AG09309 (cell line): ENCODE results near the gene COA8.

ENCODE experiments used
- DNase-seq: peaks from one replicate; pipeline ENCODE4 v3.0.0-alpha.2; 2010; ENCODE audit warnings: low read depth
- H3K4me3 ChIP-seq: 2 replicates; pipeline ENCODE4 v1.5.1; 2011; ENCODE audit warnings: mild to moderate bottlenecking, low read depth, low read length, moderate library complexity; ENCODE audit not compliant: control insufficient read depth
- CTCF ChIP-seq: IDR thresholded peaks from 2 replicates; pipeline ENCODE4 v1.5.1; 2011; ENCODE audit warnings: mild to moderate bottlenecking, low read depth, low read length, inconsistent platforms; ENCODE audit not compliant: insufficient read depth, control insufficient read depth; ENCODE audit errors: missing control alignments

COA8 gene

DNA sequence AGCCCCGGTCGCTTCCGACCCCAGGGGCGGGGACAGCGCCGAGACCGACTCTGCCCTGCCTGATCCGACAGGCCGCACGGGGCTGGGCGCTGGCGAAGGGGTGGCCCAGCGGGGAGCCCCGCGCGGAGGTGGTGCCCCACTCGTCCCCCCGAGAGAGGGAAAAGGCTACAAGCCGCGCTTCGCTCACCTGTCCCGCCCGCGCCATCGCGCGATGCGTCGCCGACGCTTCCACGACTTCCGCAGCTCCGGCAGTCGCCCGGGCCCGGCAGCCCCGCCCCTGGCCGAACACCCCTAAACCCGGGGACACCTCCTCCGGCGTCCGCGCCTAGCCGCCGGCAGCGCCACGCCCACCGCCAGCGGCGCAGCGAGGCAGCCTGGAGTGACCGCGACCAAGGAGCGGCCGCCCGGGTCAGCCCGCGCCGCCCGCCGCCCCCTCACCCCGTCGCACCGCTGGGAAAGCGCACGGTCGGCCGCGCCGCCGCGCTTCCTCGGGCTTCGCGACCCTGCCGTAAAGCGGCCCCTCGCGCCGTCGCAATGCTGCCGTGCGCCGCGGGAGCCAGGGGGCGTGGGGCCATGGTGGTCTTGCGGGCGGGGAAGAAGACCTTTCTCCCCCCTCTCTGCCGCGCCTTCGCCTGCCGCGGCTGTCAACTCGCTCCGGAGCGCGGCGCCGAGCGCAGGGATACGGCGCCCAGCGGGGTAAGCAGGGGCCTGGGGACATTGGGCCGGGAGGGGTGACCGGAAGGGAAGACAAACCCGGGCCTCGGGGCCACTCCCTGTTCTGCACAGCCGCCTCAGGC, at the start of gene COA8, which contains the start of gene BAG5:
Gene COA8, plus strand, starts transcription at position 532 of the 797 bp plus-strand sequence. Its CDS starts 42 bp downstream, at position 574.
Gene BAG5, minus strand, starts transcription at position 229 of the 797 bp plus-strand sequence. CDS start 1,493 bp downstream, outside the sequence.
- TF ChIP-seq CTCF: no peak
- DNase-seq: no peak
- H3K4me3 ChIP-seq: peak within 1 kb of the TSS; percentile 88

GRCh38 chr14:103514596-103515421, 48.0 kb upstream of the COA8 start:
- no peak for TF ChIP-seq CTCF
- no peak for DNase-seq
- no peak overlapping the region for H3K4me3 ChIP-seq

GRCh38 chr14:103516426-103517173, 46.2 kb upstream of the COA8 start:
- no peak for DNase-seq
- H3K4me3 ChIP-seq: no peak overlapping the region
- TF ChIP-seq CTCF: no peak

DNA sequence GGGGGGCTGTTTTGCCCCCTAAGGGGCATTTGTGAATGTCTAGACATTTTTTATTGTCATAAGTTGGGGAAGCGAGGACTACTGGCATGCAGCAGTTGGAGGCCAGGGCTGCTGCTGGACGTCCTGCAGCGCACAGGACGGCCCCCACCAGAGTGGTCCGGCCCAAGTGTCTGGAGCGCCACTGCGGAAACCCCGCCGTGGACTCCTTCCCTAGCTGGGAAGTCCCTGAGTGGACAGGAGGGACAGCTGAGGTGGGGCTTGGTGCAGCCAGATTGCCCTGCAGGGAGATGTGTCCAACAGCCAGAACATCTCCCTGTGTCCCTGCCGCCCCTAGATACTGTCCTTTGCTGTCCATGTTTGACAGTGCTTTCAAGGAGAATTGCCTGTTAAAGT, 45.6 kb upstream of the COA8 start:
- no peak overlapping the region for H3K4me3 ChIP-seq
- TF ChIP-seq CTCF: no peak
- no peak for DNase-seq

DNA sequence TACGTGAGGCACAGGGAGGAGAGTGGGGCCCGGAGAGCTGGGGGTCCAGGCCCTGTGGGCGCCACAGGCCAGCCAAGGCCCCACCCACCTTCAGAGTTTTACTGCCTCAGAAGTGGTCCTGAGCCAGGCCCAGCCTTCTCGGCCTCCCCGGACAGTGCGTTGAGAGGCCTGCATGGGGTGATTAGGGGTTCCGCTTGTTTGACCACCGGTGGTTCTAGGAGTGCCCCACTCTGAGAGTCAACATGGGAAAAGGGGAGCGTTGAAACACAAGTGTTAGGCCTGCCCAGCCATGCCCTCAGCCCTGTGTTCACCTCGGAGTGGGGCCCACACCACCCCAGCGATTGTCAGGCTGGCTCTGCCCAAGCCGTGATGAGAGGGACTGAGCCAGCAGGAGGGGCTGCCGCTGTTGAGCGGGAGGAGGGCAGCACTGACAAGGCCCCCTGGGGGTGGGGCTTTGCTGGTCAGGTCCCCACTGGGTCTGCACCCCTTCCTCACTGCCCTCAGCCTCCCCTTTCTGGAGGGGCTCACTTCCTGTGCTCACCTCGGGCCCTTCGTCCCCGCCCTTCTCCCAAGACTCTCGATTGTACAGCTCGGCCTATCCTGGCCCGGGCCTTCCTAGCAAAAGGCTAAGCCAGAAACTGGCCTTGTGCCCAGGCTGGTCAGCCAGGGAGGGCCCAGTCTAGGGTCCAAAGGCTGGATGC, 44.9 kb upstream of the COA8 start:
- TF ChIP-seq CTCF: no peak
- DNase-seq: no peak
- H3K4me3 ChIP-seq: no peak overlapping the region
